Mesothelial cell of epicardium (in vitro differentiated cells): Measurements from ENCODE around the gene FNDC11. TPM values are rescaled to one million over a fixed set of nuclear protein-coding genes. Genes with fewer than 3 reads are reported as not detected.
"Not testable (repeated sequence)": the region's sequence is repeated elsewhere in the genome, so short reads cannot be mapped to it uniquely, and the experiment has no call there.

Source experiments
- DNase-seq, 2 experiments: peaks; one replicate each; pipeline ENCODE4 v3.0.0; 2021; ENCODE audit warnings: low spot score in 2 of 2; ENCODE audit not compliant: unreplicated experiment in 2 of 2
- H3K27ac Mint-ChIP-seq: 2 replicates; pipeline ENCODE4 v1.8.0; 2021; ENCODE audit warnings: mixed read lengths
- H3K27me3 Mint-ChIP-seq: 2 replicates; pipeline ENCODE4 v1.8.0; 2021; ENCODE audit warnings: low read depth, mixed read lengths
- H3K36me3 Mint-ChIP-seq: 2 replicates; pipeline ENCODE4 v1.8.0; 2021; ENCODE audit warnings: mixed read lengths
- H3K4me1 Mint-ChIP-seq: 2 replicates; pipeline ENCODE4 v1.8.0; 2021; ENCODE audit warnings: mixed read lengths
- H3K4me3 Mint-ChIP-seq: 2 replicates; pipeline ENCODE4 v1.8.0; 2021; ENCODE audit warnings: mild to moderate bottlenecking, moderate library complexity, mixed read lengths
- H3K9me3 Mint-ChIP-seq: 2 replicates; pipeline ENCODE4 v1.8.0; 2021; ENCODE audit warnings: mixed read lengths
- total RNA-seq: library from RNA; stranded (reverse); gene quantifications from 3 replicates; pipeline ENCODE4 v1.2.1, GENCODE V29; 2021
- TF ChIP-seq, protein P1 (sequence below): fragments of 200-600 bp; sonication (generic); IDR thresholded peaks from one replicate; pipeline ENCODE4 v1.5.0; 2021; ENCODE audit warnings: antibody characterized with exemption; ENCODE audit not compliant: unreplicated experiment

Gene FNDC11
- total RNA-seq, 1 donor from 2014 or later: 1.1 TPM

DNA sequence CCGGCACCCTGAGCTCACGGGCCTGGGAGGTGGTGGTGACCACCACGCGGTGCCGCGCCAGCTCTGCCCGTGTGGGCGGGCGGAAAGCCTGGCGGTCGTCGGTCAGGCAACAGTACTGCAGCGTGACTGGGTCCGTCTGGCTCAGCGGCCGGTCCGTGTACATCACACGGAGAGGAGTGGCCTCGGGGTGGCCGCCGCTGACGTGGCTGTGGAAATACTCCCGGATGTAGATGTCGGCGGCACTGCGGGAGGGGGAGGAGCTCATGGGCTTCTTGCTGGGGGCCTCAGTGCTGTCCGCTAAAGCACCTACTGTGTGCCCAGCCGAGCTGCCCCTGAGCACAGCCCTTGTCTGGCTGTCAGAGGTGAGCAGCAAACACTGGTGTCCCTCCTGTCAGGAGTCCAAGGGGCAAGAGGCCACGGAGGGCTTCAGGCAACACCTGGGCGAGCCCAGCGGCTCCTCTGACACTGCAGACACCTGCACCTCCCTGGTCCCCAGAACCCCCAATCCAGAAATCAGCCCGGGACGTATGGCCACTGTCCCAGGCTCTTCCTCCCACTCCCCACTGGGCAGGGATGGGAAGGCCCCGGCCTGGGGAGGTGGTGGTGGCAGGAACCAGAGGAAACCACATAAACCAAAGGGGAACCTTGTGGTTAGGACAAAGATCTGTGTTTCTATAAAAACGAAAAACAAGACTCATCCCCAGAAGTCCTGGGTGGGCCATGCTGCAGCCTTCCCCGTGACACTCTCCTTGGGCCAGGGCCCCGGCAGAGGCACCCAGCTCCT, 13.6 kb downstream of the FNDC11 start:
- Mint-ChIP-seq H3K27me3 (no peaks in the 10 kb centered on the region), H3K4me1 (no peaks in the 10 kb centered on the region), H3K9me3 (no peaks in the 10 kb centered on the region), H3K36me3 (no peaks in the 10 kb centered on the region), H3K27ac (no peak overlapping the region), H3K4me3 (no peak overlapping the region)
- TF ChIP-seq, protein P1, sequence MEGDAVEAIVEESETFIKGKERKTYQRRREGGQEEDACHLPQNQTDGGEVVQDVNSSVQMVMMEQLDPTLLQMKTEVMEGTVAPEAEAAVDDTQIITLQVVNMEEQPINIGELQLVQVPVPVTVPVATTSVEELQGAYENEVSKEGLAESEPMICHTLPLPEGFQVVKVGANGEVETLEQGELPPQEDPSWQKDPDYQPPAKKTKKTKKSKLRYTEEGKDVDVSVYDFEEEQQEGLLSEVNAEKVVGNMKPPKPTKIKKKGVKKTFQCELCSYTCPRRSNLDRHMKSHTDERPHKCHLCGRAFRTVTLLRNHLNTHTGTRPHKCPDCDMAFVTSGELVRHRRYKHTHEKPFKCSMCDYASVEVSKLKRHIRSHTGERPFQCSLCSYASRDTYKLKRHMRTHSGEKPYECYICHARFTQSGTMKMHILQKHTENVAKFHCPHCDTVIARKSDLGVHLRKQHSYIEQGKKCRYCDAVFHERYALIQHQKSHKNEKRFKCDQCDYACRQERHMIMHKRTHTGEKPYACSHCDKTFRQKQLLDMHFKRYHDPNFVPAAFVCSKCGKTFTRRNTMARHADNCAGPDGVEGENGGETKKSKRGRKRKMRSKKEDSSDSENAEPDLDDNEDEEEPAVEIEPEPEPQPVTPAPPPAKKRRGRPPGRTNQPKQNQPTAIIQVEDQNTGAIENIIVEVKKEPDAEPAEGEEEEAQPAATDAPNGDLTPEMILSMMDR: no peak
- DNase-seq: no peak

DNA sequence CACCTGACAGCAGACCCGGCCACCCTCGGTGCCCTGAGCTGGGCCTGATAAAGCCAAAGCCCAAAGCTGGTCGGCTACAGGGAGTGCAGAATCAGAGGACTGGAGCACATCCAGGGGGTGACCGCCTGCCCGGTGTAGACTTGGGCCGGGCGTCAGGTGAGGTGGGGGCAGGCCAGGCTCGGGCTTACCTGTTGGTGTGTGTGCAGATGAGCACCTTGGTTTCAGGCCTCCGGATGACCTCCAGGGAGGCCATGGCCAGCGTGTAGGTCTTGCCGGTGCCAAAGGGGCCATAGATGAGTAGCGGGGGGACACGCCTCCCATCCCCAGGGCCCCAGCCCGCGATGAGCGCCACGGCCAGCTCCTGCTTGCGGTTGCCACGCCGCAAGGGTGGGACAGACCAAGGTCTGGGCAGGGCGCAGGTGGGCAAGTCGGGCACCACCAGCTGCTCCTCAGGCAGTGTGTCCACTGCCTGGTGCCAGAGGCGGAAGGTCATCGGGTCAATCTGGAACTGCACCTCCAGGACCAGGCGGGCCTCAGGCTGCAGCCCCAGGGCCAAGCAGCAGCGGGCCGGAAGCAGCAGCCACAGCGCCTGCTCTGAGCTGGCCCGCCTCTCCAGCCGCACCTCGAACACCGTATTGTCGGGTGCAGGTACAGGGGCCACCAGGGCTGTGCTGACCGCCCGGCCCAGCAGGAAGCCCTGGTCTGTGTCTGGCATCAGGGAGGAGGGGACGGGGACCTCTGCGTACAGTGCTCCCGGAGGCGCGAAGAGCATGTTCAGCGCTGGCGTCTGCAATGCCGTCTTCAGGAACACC, 14.4 kb downstream of the FNDC11 start:
- no peaks in the 10 kb centered on the region for H3K36me3 Mint-ChIP-seq
- TF ChIP-seq, protein P1: no peak
- DNase-seq: no peak
- no peak overlapping the region for H3K4me3 Mint-ChIP-seq
- no peak overlapping the region for H3K27ac Mint-ChIP-seq
- H3K4me1 Mint-ChIP-seq: no peaks in the 10 kb centered on the region
- no peaks in the 10 kb centered on the region for H3K27me3 Mint-ChIP-seq
- no peaks in the 10 kb centered on the region for H3K9me3 Mint-ChIP-seq

DNA sequence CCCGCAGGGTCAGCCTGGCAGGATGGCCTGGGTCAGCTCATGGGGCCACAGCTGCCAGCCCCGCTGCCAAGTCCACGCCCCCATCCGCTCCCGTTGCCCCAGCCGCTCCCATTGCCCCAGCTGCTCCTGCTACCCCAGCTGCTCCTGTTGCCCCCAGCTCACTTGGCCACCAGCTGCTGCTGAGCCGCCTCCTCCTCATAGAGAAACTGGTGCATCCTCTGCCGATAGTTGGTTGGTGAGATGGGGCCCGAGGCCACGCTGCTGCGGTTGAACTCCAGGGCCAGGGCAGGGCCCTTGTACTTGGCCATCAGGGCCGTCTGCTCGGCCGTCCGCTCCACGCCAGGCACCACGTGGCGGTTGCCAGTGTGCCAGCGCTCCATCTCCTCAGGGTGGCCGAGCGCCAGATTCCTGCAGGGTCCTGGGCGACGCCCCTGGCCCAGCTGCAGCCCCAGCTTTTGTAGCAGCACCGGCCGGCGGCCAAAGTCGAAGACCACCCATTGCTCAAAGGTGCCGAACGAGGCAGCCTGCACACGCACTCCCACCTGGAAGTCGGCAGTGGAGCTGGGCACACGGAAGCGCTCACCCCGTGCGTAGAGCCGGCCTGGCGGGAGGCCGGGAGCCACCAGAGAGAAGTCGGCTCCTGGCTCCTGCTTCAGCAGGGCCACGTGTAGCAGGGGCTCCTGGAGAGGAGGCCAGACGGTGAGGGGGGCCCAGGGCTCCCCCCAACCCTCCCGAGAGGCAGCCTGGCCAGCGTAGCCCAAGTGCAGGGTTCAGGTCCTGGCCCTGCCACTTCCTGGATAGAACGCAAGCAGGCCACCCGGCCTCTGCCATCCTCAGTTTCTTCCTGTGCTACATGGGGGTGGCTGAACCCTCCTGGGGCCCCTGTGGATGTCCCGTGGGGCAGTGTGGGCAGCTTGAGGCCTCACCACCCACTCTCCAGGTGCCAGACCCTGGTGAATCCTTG, 15.3 kb downstream of the FNDC11 start:
- no peaks in the 10 kb centered on the region for H3K27me3 Mint-ChIP-seq
- no peak overlapping the region for H3K4me3 Mint-ChIP-seq
- no peak overlapping the region for H3K27ac Mint-ChIP-seq
- TF ChIP-seq, protein P1: no peak
- DNase-seq: no peak
- no peaks in the 10 kb centered on the region for H3K9me3 Mint-ChIP-seq
- no peaks in the 10 kb centered on the region for H3K36me3 Mint-ChIP-seq
- no peaks in the 10 kb centered on the region for H3K4me1 Mint-ChIP-seq

DNA sequence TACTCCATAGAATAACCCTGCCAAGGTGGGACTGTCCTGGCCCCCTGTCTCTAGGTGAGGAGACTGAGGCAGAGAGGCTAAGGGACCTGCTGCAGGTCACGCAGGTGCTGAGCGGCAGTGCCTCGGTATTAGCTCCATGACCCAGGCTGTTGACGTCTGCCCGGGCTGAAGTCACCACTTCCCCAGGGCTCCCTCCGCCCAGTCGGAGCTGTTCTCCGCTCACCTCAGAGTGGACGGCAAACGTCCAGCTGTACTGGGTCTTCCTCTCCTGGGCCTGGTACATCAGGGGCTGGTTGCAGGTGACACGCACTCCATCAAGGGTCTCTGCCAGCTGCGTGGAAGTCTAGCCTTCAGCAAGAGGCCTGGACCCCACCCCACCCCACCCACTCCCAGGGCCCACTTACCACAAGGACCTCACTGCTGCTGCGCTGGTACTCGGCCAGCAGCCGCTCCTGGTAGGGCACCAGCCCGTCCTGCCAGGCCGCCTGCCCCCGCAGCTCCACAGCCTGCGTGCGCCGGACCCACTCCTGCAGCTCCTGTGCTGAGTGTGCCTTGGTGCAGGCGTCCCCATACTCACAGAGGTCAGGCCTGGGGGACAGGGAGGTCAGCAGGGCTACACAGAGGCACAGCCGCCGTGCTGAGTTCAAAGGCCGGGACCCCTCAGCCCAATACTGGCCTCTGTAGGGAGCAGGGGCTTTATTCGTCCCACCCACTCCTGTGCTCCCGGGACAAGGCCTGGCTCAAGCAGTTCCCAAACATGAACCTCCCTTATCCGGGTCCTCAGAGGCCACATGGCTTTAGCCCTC, 16.5 kb downstream of the FNDC11 start:
- H3K36me3 Mint-ChIP-seq: no peaks in the 10 kb centered on the region
- TF ChIP-seq, protein P1: no peak
- H3K4me1 Mint-ChIP-seq: no peaks in the 10 kb centered on the region
- H3K9me3 Mint-ChIP-seq: no peaks in the 10 kb centered on the region
- H3K4me3 Mint-ChIP-seq: no peak overlapping the region
- no peak overlapping the region for H3K27ac Mint-ChIP-seq
- DNase-seq: no peak
- H3K27me3 Mint-ChIP-seq: no peaks in the 10 kb centered on the region

DNA sequence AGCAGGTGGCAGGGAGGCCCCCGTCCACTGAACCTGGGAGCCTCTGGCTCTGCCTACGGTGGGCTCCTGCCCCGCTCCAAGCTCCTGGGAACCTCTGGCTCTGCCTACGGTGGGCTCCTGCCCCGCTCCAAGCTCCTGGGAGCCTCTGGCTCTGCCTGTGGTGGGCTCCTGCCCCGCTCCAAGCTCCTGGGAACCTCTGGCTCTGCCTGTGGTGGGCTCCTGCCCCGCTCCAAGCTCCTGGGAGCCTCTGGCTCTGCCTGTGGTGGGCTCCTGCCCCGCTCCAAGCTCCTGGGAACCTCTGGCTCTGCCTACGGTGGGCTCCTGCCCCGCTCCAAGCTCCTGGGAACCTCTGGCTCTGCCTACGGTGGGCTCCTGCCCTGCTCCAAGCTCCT, 17.1 kb downstream of the FNDC11 start:
- not testable (repeated sequence) for H3K36me3 Mint-ChIP-seq, H3K4me3 Mint-ChIP-seq, H3K9me3 Mint-ChIP-seq, DNase-seq, H3K27ac Mint-ChIP-seq, H3K27me3 Mint-ChIP-seq, H3K4me1 Mint-ChIP-seq
